ENCODE measurements around the gene ASTN2. TPM values are rescaled to one million over a fixed set of nuclear protein-coding genes. Genes with fewer than 3 reads are reported as not detected.

Gene ASTN2
- total RNA-seq, 1 donor from 2014 or later, result 13.6 TPM

- Histone ChIP-seq H3K4me3 (ENCODE audit: insufficient read depth, low read depth, low read length) (no peak overlapping the region), H3K4me2 (ENCODE audit: low read length) (no peak overlapping the region), H3K4me1 (ENCODE audit: insufficient read depth, low read length) (no peaks in the 10 kb centered on the region), H2AFZ (ENCODE audit: low read depth, low read length) (no peak overlapping the region), H3K36me3 (ENCODE audit: insufficient read depth, low read length) (no peaks in the 10 kb centered on the region), H3K27me3 (ENCODE audit: insufficient read depth, low read length) (no peaks in the 10 kb centered on the region), H3K9ac (ENCODE audit: low read length) (no peak overlapping the region), H4K20me1 (ENCODE audit: insufficient read depth, low read length) (no peaks in the 10 kb centered on the region), H3K27ac (ENCODE audit: low read depth, low read length) (no peak overlapping the region), H3K9me3 (ENCODE audit: insufficient read depth, low read depth, low read length) (no peaks in the 10 kb centered on the region), H3K79me2 (ENCODE audit: insufficient read depth, low read length) (no peaks in the 10 kb centered on the region)
- Mint-ChIP-seq H3K27ac (ENCODE audit: unreplicated experiment) (no peak overlapping the region), H3K4me1 (ENCODE audit: low read depth, unreplicated experiment) (no peaks in the 10 kb centered on the region), H3K27me3 (ENCODE audit: low read depth, unreplicated experiment) (peaks cover 10% of the 10 kb centered on the region), H3K9me3 (ENCODE audit: unreplicated experiment) (peaks cover 2% of the 10 kb centered on the region), H3K4me3 (ENCODE audit: unreplicated experiment) (no peak overlapping the region), H3K36me3 (ENCODE audit: low read depth, unreplicated experiment) (no peaks in the 10 kb centered on the region)
- FAIRE-seq (no peak), DNase-seq (ENCODE audit: low read depth) (no peak)
- TF ChIP-seq CTCF (IDR thresholded peaks at IDR 0.05; ENCODE audit: insufficient read depth, low read depth, low read length) (no peak), EZH2 (IDR thresholded peaks at IDR 0.05; ENCODE audit: insufficient read depth, low read length) (no peak)
Observed at GRCh38 chr9:117315236-117315635, 99.6 kb downstream of the ASTN2 start.

- no peak overlapping the region for H3K27ac Mint-ChIP-seq (ENCODE audit: unreplicated experiment)
- H3K4me1 Mint-ChIP-seq (ENCODE audit: low read depth, unreplicated experiment), result no peaks in the 10 kb centered on the region
Observed at GRCh38 chr9:117313989-117314388, 100.9 kb downstream of the ASTN2 start.

More at GRCh38 chr9:117313989-117314388, 100.9 kb downstream of the ASTN2 start:
- H3K4me3 ChIP-seq (ENCODE audit: insufficient read depth, low read depth, low read length), result no peak overlapping the region
- H3K36me3 Mint-ChIP-seq (ENCODE audit: low read depth, unreplicated experiment), result no peaks in the 10 kb centered on the region
- H3K9ac ChIP-seq (ENCODE audit: low read length), result no peak overlapping the region
- H3K4me3 Mint-ChIP-seq (ENCODE audit: unreplicated experiment), result no peak overlapping the region
- FAIRE-seq (no peak), DNase-seq (ENCODE audit: low read depth) (no peak)
- peaks cover 2% of the 10 kb centered on the region for H3K9me3 Mint-ChIP-seq (ENCODE audit: unreplicated experiment)
- H3K9me3 ChIP-seq (ENCODE audit: insufficient read depth, low read depth, low read length), result no peaks in the 10 kb centered on the region
- H2AFZ ChIP-seq (ENCODE audit: low read depth, low read length), result no peak overlapping the region
- H3K27me3 ChIP-seq (ENCODE audit: insufficient read depth, low read length), result no peaks in the 10 kb centered on the region
- no peak overlapping the region for H3K4me2 ChIP-seq (ENCODE audit: low read length)
- H3K27ac ChIP-seq (ENCODE audit: low read depth, low read length), result no peak overlapping the region
- H3K27me3 Mint-ChIP-seq (ENCODE audit: low read depth, unreplicated experiment), result peaks cover 12% of the 10 kb centered on the region
- H3K79me2 ChIP-seq (ENCODE audit: insufficient read depth, low read length), result no peaks in the 10 kb centered on the region
- TF ChIP-seq CTCF (IDR thresholded peaks at IDR 0.05; ENCODE audit: insufficient read depth, low read depth, low read length), result no peak
- no peak for TF ChIP-seq EZH2 (IDR thresholded peaks at IDR 0.05; ENCODE audit: insufficient read depth, low read length)
- H4K20me1 ChIP-seq (ENCODE audit: insufficient read depth, low read length), result no peaks in the 10 kb centered on the region
- H3K4me1 ChIP-seq (ENCODE audit: insufficient read depth, low read length), result no peaks in the 10 kb centered on the region
- H3K36me3 ChIP-seq (ENCODE audit: insufficient read depth, low read length), result no peaks in the 10 kb centered on the region
